Rectal smooth muscle tissue (tissue), 1 donor: ENCODE data around the gene C1S.

Source experiments
- H3K27ac ChIP-seq: one replicate; pipeline ENCODE4 v1.7.0; 2013; ENCODE audit warnings: low read depth, low read length, inconsistent platforms
- H3K27me3 ChIP-seq: one replicate; pipeline ENCODE4 v1.7.0; 2013; ENCODE audit warnings: low read length; ENCODE audit not compliant: control insufficient read depth, insufficient read depth
- H3K36me3 ChIP-seq: one replicate; pipeline ENCODE4 v1.7.0; 2013; ENCODE audit warnings: low read length; ENCODE audit not compliant: control insufficient read depth, insufficient read depth
- H3K4me1 ChIP-seq: one replicate; pipeline ENCODE4 v1.7.0; 2013; ENCODE audit warnings: low read length; ENCODE audit not compliant: control insufficient read depth, insufficient read depth
- H3K4me3 ChIP-seq: one replicate; pipeline ENCODE4 v1.7.0; 2013; ENCODE audit warnings: low read length
- H3K9ac ChIP-seq: one replicate; pipeline ENCODE4 v1.7.0; 2013; ENCODE audit warnings: low read length

C1S gene

GRCh38 chr12:7112041-7112440 lies 51.5 kb downstream of the C1S start:
- Histone ChIP-seq H3K36me3 (no peaks in the 10 kb centered on the region), H3K27ac (no peak overlapping the region), H3K9ac (no peak overlapping the region), H3K4me3 (no peak overlapping the region), H3K27me3 (no peaks in the 10 kb centered on the region), H3K4me1 (peaks cover 2% of the 10 kb centered on the region)

GRCh38 chr12:7113389-7113871 lies 52.9 kb downstream of the C1S start:
- Histone ChIP-seq H3K4me3 (no peak overlapping the region), H3K36me3 (no peaks in the 10 kb centered on the region), H3K27ac (no peak overlapping the region), H3K9ac (no peak overlapping the region), H3K27me3 (no peaks in the 10 kb centered on the region), H3K4me1 (peaks cover 2% of the 10 kb centered on the region)

GRCh38 chr12:7114008-7114407 lies 53.5 kb downstream of the C1S start:
- H3K27me3 ChIP-seq: no peaks in the 10 kb centered on the region
- H3K36me3 ChIP-seq: no peaks in the 10 kb centered on the region
- H3K4me3 ChIP-seq: no peak overlapping the region
- peaks cover 2% of the 10 kb centered on the region for H3K4me1 ChIP-seq
- H3K27ac ChIP-seq: no peak overlapping the region
- H3K9ac ChIP-seq: no peak overlapping the region

- Histone ChIP-seq H3K27ac (no peak overlapping the region), H3K9ac (no peak overlapping the region), H3K4me3 (no peak overlapping the region), H3K4me1 (no peaks in the 10 kb centered on the region), H3K27me3 (no peaks in the 10 kb centered on the region), H3K36me3 (no peaks in the 10 kb centered on the region)
These were observed 54.3 kb downstream of the C1S start for GRCh38 chr12:7114851-7115250.

GRCh38 chr12:7116196-7116595 lies 55.7 kb downstream of the C1S start:
- Histone ChIP-seq H3K4me3 (no peak overlapping the region), H3K9ac (no peak overlapping the region), H3K27me3 (no peaks in the 10 kb centered on the region), H3K4me1 (no peaks in the 10 kb centered on the region), H3K36me3 (no peaks in the 10 kb centered on the region), H3K27ac (no peak overlapping the region)

- H3K27me3 ChIP-seq: no peaks in the 10 kb centered on the region
- no peak overlapping the region for H3K9ac ChIP-seq
- no peak overlapping the region for H3K27ac ChIP-seq
- H3K36me3 ChIP-seq: no peaks in the 10 kb centered on the region
- no peaks in the 10 kb centered on the region for H3K4me1 ChIP-seq
- no peak overlapping the region for H3K4me3 ChIP-seq
These were observed 56.4 kb downstream of the C1S start for GRCh38 chr12:7116916-7117315.

GRCh38 chr12:7117670-7118069 lies 57.2 kb downstream of the C1S start:
- H3K36me3 ChIP-seq: no peaks in the 10 kb centered on the region
- H3K4me1 ChIP-seq: no peaks in the 10 kb centered on the region
- H3K27ac ChIP-seq: no peak overlapping the region
- H3K4me3 ChIP-seq: no peak overlapping the region
- H3K9ac ChIP-seq: no peak overlapping the region
- no peaks in the 10 kb centered on the region for H3K27me3 ChIP-seq

GRCh38 chr12:7118881-7119280 lies 58.4 kb downstream of the C1S start:
- Histone ChIP-seq H3K36me3 (no peaks in the 10 kb centered on the region), H3K9ac (no peak overlapping the region), H3K27me3 (no peaks in the 10 kb centered on the region), H3K27ac (no peak overlapping the region), H3K4me3 (no peak overlapping the region), H3K4me1 (no peaks in the 10 kb centered on the region)

- no peak overlapping the region for H3K4me3 ChIP-seq
- H3K27me3 ChIP-seq: no peaks in the 10 kb centered on the region
- H3K27ac ChIP-seq: no peak overlapping the region
- H3K36me3 ChIP-seq: no peaks in the 10 kb centered on the region
- no peaks in the 10 kb centered on the region for H3K4me1 ChIP-seq
- no peak overlapping the region for H3K9ac ChIP-seq
These were observed 59.6 kb downstream of the C1S start for GRCh38 chr12:7120166-7120565.
